Measurements from ENCODE around the gene ERC1. TPM values are rescaled to one million over a fixed set of nuclear protein-coding genes. Genes with fewer than 3 reads are reported as not detected.
A peak's percentile ranks its signal among the peaks of the same experiment; 100 is the strongest.

ERC1 gene
- total and polyA plus RNA-seq, 9 of the 15 experiments (the other 6 are each of a cell fraction or from before 2014, with no cell fraction given), result 0.74 to 11.8 (median 4.8) TPM

DNA sequence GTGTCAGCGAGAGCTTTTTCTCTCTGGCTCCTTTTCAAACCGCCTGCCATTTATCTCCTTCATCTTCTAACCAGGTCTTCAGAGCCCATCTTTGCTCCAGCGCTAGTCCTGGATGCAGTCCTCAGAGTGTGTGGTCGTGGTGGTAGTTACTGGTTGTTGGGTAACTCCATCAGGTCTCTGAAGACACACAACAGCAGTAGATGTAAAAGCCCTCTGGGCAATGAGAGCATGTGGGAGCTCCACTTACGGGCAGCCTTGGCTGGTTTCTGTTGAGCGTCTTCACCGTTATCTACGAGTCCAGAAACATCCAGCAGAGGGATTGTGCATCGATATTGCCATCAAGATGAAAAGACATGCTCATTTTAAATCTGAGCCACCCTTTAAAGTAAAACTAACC lies 542.2 kb downstream of the ERC1 start:
- peaks cover 15% of the 10 kb centered on the region; the same call in 2 of the 3 replicates for H3K79me2 ChIP-seq (ENCODE audit: control insufficient read depth, insufficient read depth, low read length)
- peak; percentile 28 to 53 (median 38) for DNase-seq (ENCODE audit: extremely low read depth in 1 of 4, low spot score in 3 of 4)
- ChIA-PET POLR2A (interaction anchor here (0.7 to 1.0 kb wide), 2 partner anchors 33 to 34 kb away, joined by 3 read pairs; no protein-coding TSS in a partner anchor), CTCF (ENCODE audit: low intra/inter-chr PET ratio) (no interaction called here)
- in situ Hi-C loops (cut with MboI), result no loop called here
- peak overlapping the region; percentile 4 to 14; a peak in 2 of 4 replicates for H3K9ac ChIP-seq (ENCODE audit: insufficient read depth in 1 of 2, low read depth in 2 of 2, low read length in 2 of 2)
- WGBS (ENCODE audit: insufficient coverage, low coverage, missing lambda C conversion rate), result 4% methylated on average over 9 of the region's 9 CpGs
- no TSS peak for BruUV-seq (replicated peaks)
- H3K27me3 ChIP-seq (ENCODE audit: control insufficient read depth in 2 of 2, insufficient read depth in 2 of 2, low read length in 2 of 2), result no peaks in the 10 kb centered on the region
- FAIRE-seq, result peak; percentile 80
- H2AFZ ChIP-seq (ENCODE audit: low read depth, low read length), result no peak overlapping the region
- H3K9me1 ChIP-seq (ENCODE audit: control insufficient read depth, insufficient read depth, low read length), result no peaks in the 10 kb centered on the region
- no peak overlapping the region for H3K27ac ChIP-seq (ENCODE audit: extremely low read depth, low read depth, low read length)
- ATAC-seq, result peak; percentile 66
- intact Hi-C loops (cut with micrococcal nuclease), result loop anchor here (5.0 kb wide), 1 partner anchor 44 kb away; no protein-coding TSS in a partner anchor
- no peaks in the 10 kb centered on the region for H4K20me1 ChIP-seq (replicated peaks; ENCODE audit: control insufficient read depth, insufficient read depth, low read length)
- H3K4me1 ChIP-seq (replicated peaks in 1 of 2; ENCODE audit: control insufficient read depth in 2 of 2, insufficient read depth in 2 of 2, low read length in 2 of 2), result peaks cover 11 to 34% of the 10 kb centered on the region in 2 experiments
- H3K4me3 ChIP-seq, result no peak overlapping the region
- H3K4me2 ChIP-seq (ENCODE audit: insufficient read depth, low read length), result peak overlapping the region; percentile 55; the same call in 1 of the 2 replicates
- no peaks in the 10 kb centered on the region for H3K9me3 ChIP-seq (replicated peaks; ENCODE audit: control insufficient read depth, insufficient read depth, low read depth, low read length)
- H3K36me3 ChIP-seq (ENCODE audit: control insufficient read depth, insufficient read depth, low read length), result no peaks in the 10 kb centered on the region
- TF ChIP-seq RCOR1 (IDR thresholded peaks at IDR 0.05; ENCODE audit: borderline replicate concordance in 1 of 2, low read depth in 2 of 2, low read length in 2 of 2), result peak in 1 of 2 experiments; percentile 46; a peak in 1 of 4 replicates
- TF ChIP-seq TEAD4 (IDR thresholded peaks at IDR 0.05; ENCODE audit: low read length), result 0 out of 2 replicates have a peak, but pooled peaks have one; percentile 30
- no peak for TF ChIP-seq TEAD4 (CRISPR knock-in tag; IDR thresholded peaks at IDR 0.05; ENCODE audit: borderline replicate concordance)
- peak; percentile 64 for TF ChIP-seq REST (IDR thresholded peaks at IDR 0.05; ENCODE audit: borderline replicate concordance)
- no peak for TF ChIP-seq REST (CRISPR knock-in tag; IDR thresholded peaks at IDR 0.05; ENCODE audit: low read depth)
- TF ChIP-seq ARID1B (IDR thresholded peaks at IDR 0.05), result peak; percentile 45; the same call in 1 of the 2 replicates
- TF ChIP-seq BDP1 (IDR thresholded peaks at IDR 0.05; ENCODE audit: insufficient read depth, insufficient read length), result no peak
- TF ChIP-seq, protein P1, sequence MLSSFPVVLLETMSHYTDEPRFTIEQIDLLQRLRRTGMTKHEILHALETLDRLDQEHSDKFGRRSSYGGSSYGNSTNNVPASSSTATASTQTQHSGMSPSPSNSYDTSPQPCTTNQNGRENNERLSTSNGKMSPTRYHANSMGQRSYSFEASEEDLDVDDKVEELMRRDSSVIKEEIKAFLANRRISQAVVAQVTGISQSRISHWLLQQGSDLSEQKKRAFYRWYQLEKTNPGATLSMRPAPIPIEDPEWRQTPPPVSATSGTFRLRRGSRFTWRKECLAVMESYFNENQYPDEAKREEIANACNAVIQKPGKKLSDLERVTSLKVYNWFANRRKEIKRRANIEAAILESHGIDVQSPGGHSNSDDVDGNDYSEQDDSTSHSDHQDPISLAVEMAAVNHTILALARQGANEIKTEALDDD (IDR thresholded peaks at IDR 0.05), result peak; percentile 67; the same call in 1 of the 2 replicates
- TF ChIP-seq NR1H2 (CRISPR knock-in tag; IDR thresholded peaks at IDR 0.05), result no peak
- no peak for TF ChIP-seq ZNF639 (CRISPR knock-in tag; conservative IDR thresholded peaks at IDR 0.05 in 1 of 2, IDR thresholded peaks at IDR 0.05 in 1 of 2)
- peak; percentile 48 for TF ChIP-seq CBFA2T3 (IDR thresholded peaks at IDR 0.05)
- TF ChIP-seq CXXC5 (CRISPR knock-in tag; IDR thresholded peaks at IDR 0.05), result peak; percentile 33; the same call in 1 of the 2 replicates
- TF ChIP-seq PHB (CRISPR knock-in tag; IDR thresholded peaks at IDR 0.05), result no peak

Data from K562 (cell line).